Astrocyte (in vitro differentiated cells and primary cell): Measurements from ENCODE around the gene GRIK1.

Source experiments
- CTCF ChIP-seq: IDR thresholded peaks from 2 replicates; pipeline ENCODE4 v1.5.1; 2011; ENCODE audit warnings: low read depth, mild to moderate bottlenecking, inconsistent platforms, low read length, moderate library complexity; ENCODE audit not compliant: insufficient read depth
- EZH2 ChIP-seq: IDR thresholded peaks from 2 replicates; pipeline ENCODE4 v1.6.1; 2012; ENCODE audit warnings: mild to moderate bottlenecking, low read length, inconsistent platforms; ENCODE audit not compliant: insufficient read depth

- TF ChIP-seq CTCF (no peak), EZH2 (no peak)
Measured at GRCh38 chr21:29805105-29805504, 134.7 kb downstream of the GRIK1 start.
